HepG2 (cell line): Measurements from ENCODE around the gene ANKRD7. TPM values are rescaled to one million over a fixed set of nuclear protein-coding genes. Genes with fewer than 3 reads are reported as not detected.

Experiments
- ATAC-seq: fragments of 200-7000 bp; cut with Tn5 transposase; 3 replicates; pipeline ENCODE4 v1.9.1; 2020; ENCODE audit warnings: mild to moderate bottlenecking, moderate library complexity
- BruUV-seq: library from RNA; stranded (reverse); fragments of 400-500 nt; replicated peaks from 2 replicates; lab custom pipeline; 2021; lab: Mats Ljungman, UMichigan
- CTCF ChIA-PET: fragments of 300-600 bp; formaldehyde crosslinking; extraction: SDS; loops from one replicate; lab custom pipeline; 2021; ENCODE audit warnings: low total read pairs, inconsistent platforms, low intra/inter-chr PET ratio; lab: Yijun Ruan, JAX
- POLR2A ChIA-PET: fragments of 350-600 bp; sonication (Branson Sonifier 250); formaldehyde crosslinking; loops from one replicate; lab custom pipeline; 2020; ENCODE audit warnings: antibody characterized with exemption, inconsistent platforms; lab: Yijun Ruan, JAX
- DNase-seq: peaks from one replicate; pipeline ENCODE4 v3.0.0-alpha.2; 2015; ENCODE audit warnings: low spot score
- FAIRE-seq: peaks from 3 replicates; lab custom pipeline; 2011; peaks lifted over from hg19 to GRCh38; lab: Jason Lieb, UNC
- H2AFZ ChIP-seq: one replicate; pipeline ENCODE4 v1.6.1; 2011; ENCODE audit warnings: low read length, inconsistent platforms
- H3K27ac ChIP-seq: fragments of 300-600 bp; 3 replicates; pipeline ENCODE4 v1.8.0; 2011; ENCODE audit warnings: mixed run types, mild to moderate bottlenecking, mixed read lengths, low read length, inconsistent platforms; ENCODE audit not compliant: insufficient read depth; ENCODE audit errors: extremely low read length
- H3K27me3 ChIP-seq, 2 experiments: fragments of 200-600 bp in 1 of 2; 2 replicates in 1 of 2; 3 replicates in 1 of 2; pipeline versions ENCODE4 v1.6.0 to v1.8.0; 2011; ENCODE audit warnings: low read length in 2 of 2, mild to moderate bottlenecking in 2 of 2, moderate library complexity in 2 of 2, inconsistent platforms in 1 of 2; ENCODE audit not compliant: insufficient read depth in 2 of 2, control insufficient read depth in 1 of 2
- H3K36me3 ChIP-seq, 2 experiments: fragments of 200-600 bp in 1 of 2; replicated peaks in 1 of 2; 2 replicates in 1 of 2; 3 replicates in 1 of 2; pipeline versions ENCODE4 v1.5.1 to v1.8.0; 2011; ENCODE audit warnings: low read length in 2 of 2, inconsistent platforms in 1 of 2; ENCODE audit not compliant: insufficient read depth in 2 of 2, control insufficient read depth in 1 of 2
- H3K4me1 ChIP-seq: 2 replicates; pipeline ENCODE4 v1.5.1; 2012; ENCODE audit warnings: low read length, inconsistent platforms; ENCODE audit not compliant: insufficient read depth
- H3K4me2 ChIP-seq: 2 replicates; pipeline ENCODE4 v1.6.0; 2011; ENCODE audit warnings: low read depth, low read length, inconsistent platforms
- H3K4me3 ChIP-seq, 3 experiments: fragments of 200-600 bp in 1 of 3; sonication (generic), shearing (Covaris generic) in 1 of 3; replicated peaks in 1 of 3; 2 replicates each; pipeline ENCODE4 v1.5.1; 2011 to 2016; ENCODE audit warnings: low read length in 3 of 3, inconsistent platforms in 2 of 3, low read depth in 2 of 3, mild to moderate bottlenecking in 2 of 3, control low read depth in 1 of 3, mixed read lengths in 1 of 3; ENCODE audit not compliant: insufficient read depth in 1 of 3
- H3K79me2 ChIP-seq: one replicate; pipeline ENCODE4 v1.6.1; 2011; ENCODE audit warnings: low read length, inconsistent platforms; ENCODE audit not compliant: insufficient read depth
- H3K9ac ChIP-seq: 2 replicates; pipeline ENCODE4 v1.6.0; 2011; ENCODE audit warnings: mild to moderate bottlenecking, low read depth, low read length, inconsistent platforms; ENCODE audit not compliant: insufficient read depth
- H3K9me3 ChIP-seq: 2 replicates; pipeline ENCODE4 v1.5.1; 2012; ENCODE audit warnings: mild to moderate bottlenecking, low read length
- H4K20me1 ChIP-seq: 2 replicates; pipeline ENCODE4 v1.6.0; 2011; ENCODE audit warnings: inconsistent platforms, mild to moderate bottlenecking, low read length, moderate library complexity; ENCODE audit not compliant: insufficient read depth
- CBX1 ChIP-seq: IDR thresholded peaks from one replicate; pipeline ENCODE4 v1.6.1; 2016; ENCODE audit warnings: antibody characterized with exemption, low read depth
- CHD2 ChIP-seq: IDR thresholded peaks from 2 replicates; pipeline ENCODE4 v1.6.1; 2011; ENCODE audit warnings: low read depth, low read length, improper control_type of control experiment
- E2F2 ChIP-seq: sonication (generic); formaldehyde crosslinking; IDR thresholded peaks from 2 replicates; pipeline ENCODE4 v1.4.0; 2020; ENCODE audit warnings: missing genetic modification reagents, borderline replicate concordance
- GTF2F1 ChIP-seq: fragments of 150-350 bp; IDR thresholded peaks from 2 replicates; pipeline ENCODE4 v1.6.1; 2014; ENCODE audit warnings: low read length
- HNRNPLL ChIP-seq: fragments of 200-400 bp; formaldehyde crosslinking; IDR thresholded peaks from 2 replicates; pipeline ENCODE4 v1.6.1; 2017; ENCODE audit warnings: mild to moderate bottlenecking, low read depth, low read length; ENCODE audit not compliant: poor library complexity, severe bottlenecking
- JUNB ChIP-seq: sonication (generic); formaldehyde crosslinking; IDR thresholded peaks from 2 replicates; pipeline ENCODE4 v1.8.0; 2022; ENCODE audit warnings: missing genetic modification reagents, mild to moderate bottlenecking, borderline replicate concordance
- MIER3 ChIP-seq: IDR thresholded peaks from 2 replicates; pipeline ENCODE4 v1.6.1; 2016; ENCODE audit warnings: missing compliant biosample characterization, borderline replicate concordance
- MYNN ChIP-seq: sonication (generic); formaldehyde crosslinking; IDR thresholded peaks from 2 replicates; pipeline ENCODE4 v1.4.0; 2020; ENCODE audit warnings: mild to moderate bottlenecking, low read depth, missing genetic modification reagents
- NONO ChIP-seq, 2 experiments: fragments of 450-650 bp in 1 of 2; sonication (generic) in 1 of 2; formaldehyde crosslinking in 1 of 2; IDR thresholded peaks in 1 of 2; conservative IDR thresholded peaks in 1 of 2; 2 replicates each; pipeline versions ENCODE4 v1.6.1 to v1.8.0; 2017 to 2022; ENCODE audit warnings: mild to moderate bottlenecking in 1 of 2, missing genetic modification reagents in 1 of 2, moderate library complexity in 1 of 2
- RFX1 ChIP-seq: fragments of 450-650 bp; IDR thresholded peaks from 2 replicates; pipeline ENCODE4 v1.6.1; 2017
- SALL2 ChIP-seq: sonication (generic); formaldehyde crosslinking; IDR thresholded peaks from 2 replicates; pipeline ENCODE4 v1.8.1; 2023; ENCODE audit warnings: mild to moderate bottlenecking, missing genetic modification reagents, inconsistent platforms
- SMAD1 ChIP-seq: sonication (generic); formaldehyde crosslinking; IDR thresholded peaks from 2 replicates; pipeline ENCODE4 v1.4.0; 2020; ENCODE audit warnings: missing genetic modification reagents, low read depth, mild to moderate bottlenecking, borderline replicate concordance
- TCF12 ChIP-seq, 2 experiments: fragments of 450-650 bp in 1 of 2; sonication (generic) in 1 of 2; formaldehyde crosslinking in 1 of 2; IDR thresholded peaks; 2 replicates each; pipeline versions ENCODE4 v1.6.1 to v1.8.0; 2017 to 2022; ENCODE audit warnings: antibody characterized with exemption in 1 of 2, mild to moderate bottlenecking in 1 of 2, missing genetic modification reagents in 1 of 2, moderate library complexity in 1 of 2
- YY1 ChIP-seq: IDR thresholded peaks from 2 replicates; pipeline ENCODE4 v1.6.1; 2011; ENCODE audit warnings: low read length, low read depth, moderate library complexity, mild to moderate bottlenecking; ENCODE audit not compliant: insufficient read depth, insufficient replicate concordance
- ZBTB25 ChIP-seq: IDR thresholded peaks from 2 replicates; pipeline ENCODE4 v1.6.1; 2018; ENCODE audit warnings: missing genetic modification reagents
- ZNF564 ChIP-seq: sonication (generic); formaldehyde crosslinking; IDR thresholded peaks from 2 replicates; pipeline ENCODE4 v1.8.1; 2023; ENCODE audit warnings: mild to moderate bottlenecking, missing genetic modification reagents
- ZNF607 ChIP-seq: sonication (generic); formaldehyde crosslinking; IDR thresholded peaks from 2 replicates; pipeline ENCODE4 v1.5.1; 2020; ENCODE audit warnings: missing genetic modification reagents, mild to moderate bottlenecking, borderline replicate concordance
- WGBS: methylation state at CpG from one replicate; pipeline ENCODE4 v1.1.6; 2017; ENCODE audit warnings: low lambda C conversion rate; 5-methylcytosine and 5-hydroxymethylcytosine counted together
- in situ Hi-C: cut with HindIII; loops from 2 replicates; pipeline ENCODE4 v1.10.0; 2017; ENCODE audit warnings: low pct_unique_long_range_greater_than_20kb; ENCODE audit not compliant: extremely low pct_ligation_motif_present
- intact Hi-C: fragments of 100-400 bp; cut with micrococcal nuclease; formaldehyde crosslinking; loops from one replicate; pipeline ENCODE4 v1.10.0; 2022; ENCODE audit not compliant: unreplicated experiment
- polyA plus RNA-seq, 8 experiments: library from polyadenylated mRNA; depleted of rRNA in 3 of 8; stranded (reverse) in 7 of 8; unstranded in 1 of 8; fragments of >200 nt; fragmentation: Illumina TruSeq in 4 of 8; extraction: Trizol in 4 of 8; gene quantifications; 2 replicates each; pipeline versions ENCODE4 v1.2.1 to v1.2.3, GENCODE V29; 2011 to 2016; ENCODE audit warnings: low read depth in 4 of 8, missing spikeins in 1 of 8, mixed read lengths in 1 of 8; ENCODE audit not compliant: insufficient read depth in 1 of 8
- total RNA-seq, 5 experiments: library from RNA; depleted of rRNA; stranded (reverse); fragments of >200 nt; fragmentation: Illumina TruSeq; extraction: Trizol; gene quantifications; 2 replicates each; pipeline ENCODE4 v1.2.3, GENCODE V29; 2016; ENCODE audit warnings: low read depth in 1 of 5
- TF ChIP-seq, protein P1 (sequence below): sonication (generic); formaldehyde crosslinking; IDR thresholded peaks from 2 replicates; pipeline ENCODE4 v1.8.1; 2023; ENCODE audit warnings: mild to moderate bottlenecking, missing genetic modification reagents, borderline replicate concordance

Gene ANKRD7
- total and polyA plus RNA-seq, 2 of the 13 experiments (the other 11 are each of a cell fraction or from before 2014, with no cell fraction given), result not detected

GRCh38 chr7:118250860-118251494, 26.5 kb downstream of the ANKRD7 start:
- DNase-seq (no peak), ATAC-seq (no peak), FAIRE-seq (no peak)
- intact Hi-C loops (no loop called here), in situ Hi-C loops (no loop called here)
- TF ChIP-seq HNRNPLL, result no peak
- no peak for TF ChIP-seq ZNF564
- TF ChIP-seq GTF2F1, result no peak
- TF ChIP-seq CBX1, result no peak
- TF ChIP-seq RFX1, result no peak
- TF ChIP-seq, protein P1, sequence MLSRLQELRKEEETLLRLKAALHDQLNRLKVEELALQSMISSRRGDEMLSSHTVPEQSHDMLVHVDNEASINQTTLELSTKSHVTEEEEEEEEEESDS (CRISPR knock-in tag), result no peak
- no peak for TF ChIP-seq CHD2
- no peak for TF ChIP-seq ZBTB25
- TF ChIP-seq MYNN (CRISPR knock-in tag), result no peak
- no peak for TF ChIP-seq YY1
- no peak for TF ChIP-seq NONO (IDR thresholded peaks at IDR 0.05)
- no peak for TF ChIP-seq NONO (CRISPR knock-in tag; conservative IDR thresholded peaks at IDR 0.05)
- no peak for TF ChIP-seq ZNF607 (CRISPR knock-in tag)
- no peak for TF ChIP-seq E2F2
- TF ChIP-seq JUNB (CRISPR knock-in tag), result no peak
- no peak for TF ChIP-seq TCF12 (IDR thresholded peaks at IDR 0.05)
- TF ChIP-seq TCF12 (CRISPR knock-in tag; IDR thresholded peaks at IDR 0.05), result no peak
- TF ChIP-seq SALL2, result no peak
- no peak for TF ChIP-seq MIER3 (CRISPR knock-in tag)
- TF ChIP-seq SMAD1, result no peak
- 2% methylated on average over 4 of the region's 4 CpGs for WGBS
- Histone ChIP-seq H3K4me1 (no peaks in the 10 kb centered on the region), H3K9me3 (no peaks in the 10 kb centered on the region), H4K20me1 (no peaks in the 10 kb centered on the region), H3K27ac (no peak overlapping the region), H3K4me2 (no peak overlapping the region), H3K27me3 (no peaks in the 10 kb centered on the region), H3K9ac (no peak overlapping the region), H3K36me3 (no peaks in the 10 kb centered on the region), H2AFZ (no peak overlapping the region), H3K79me2 (no peaks in the 10 kb centered on the region), H3K4me3 (no peak overlapping the region)
- BruUV-seq, result no TSS peak
- CTCF ChIA-PET, result no interaction called here
- POLR2A ChIA-PET, result no interaction called here
